OCI-LY3 (cell line): ENCODE data around the gene WIPF3.

Source experiments
- H2AFZ ChIP-seq: fragments of 200-600, 300-600 bp; shearing (Covaris generic); 2 replicates; pipeline ENCODE4 v1.6.0; 2014; ENCODE audit warnings: antibody characterized with exemption, low read depth, low read length
- H3K27ac ChIP-seq: fragments of 200-600, 300-600 bp; sonication (generic); 2 replicates; pipeline ENCODE4 v1.5.1; 2014; ENCODE audit warnings: mild to moderate bottlenecking, low read length, moderate library complexity, mixed read lengths
- H3K27me3 ChIP-seq: fragments of 200-600, 300-600 bp; sonication (generic); 2 replicates; pipeline ENCODE4 v1.6.1; 2014; ENCODE audit warnings: low read depth, low read length, mixed read lengths
- H3K36me3 ChIP-seq: fragments of 200-600, 300-600 bp; sonication (generic); replicated peaks from 2 replicates; pipeline ENCODE3; 2014; ENCODE audit warnings: low read depth, low read length, mixed read lengths
- H3K4me1 ChIP-seq: fragments of 300-600, 200-600 bp; sonication (generic); 2 replicates; pipeline ENCODE4 v1.6.1; 2014; ENCODE audit warnings: low read length, mixed read lengths
- H3K4me2 ChIP-seq: fragments of 200-600, 300-600 bp; sonication (generic); 2 replicates; pipeline ENCODE4 v1.6.1; 2014; ENCODE audit warnings: low read length, mixed read lengths
- H3K4me3 ChIP-seq: fragments of 300-600, 200-600 bp; sonication (generic); 2 replicates; pipeline ENCODE4 v1.5.1; 2014; ENCODE audit warnings: antibody characterized with exemption, mild to moderate bottlenecking, low read length, moderate library complexity
- H3K79me2 ChIP-seq: fragments of 300-600, 200-600 bp; shearing (Covaris generic); 2 replicates; pipeline ENCODE4 v1.6.1; 2014; ENCODE audit warnings: mild to moderate bottlenecking, low read length, mixed read lengths
- H3K9ac ChIP-seq: fragments of 300-600, 200-600 bp; shearing (Covaris generic); 2 replicates; pipeline ENCODE4 v1.6.0; 2014; ENCODE audit warnings: mild to moderate bottlenecking, low read length, moderate library complexity
- H3K9me3 ChIP-seq: fragments of 200-600, 300-600 bp; shearing (Covaris generic); 2 replicates; pipeline ENCODE4 v1.6.1; 2014; ENCODE audit warnings: low read length, mixed read lengths; ENCODE audit not compliant: insufficient read depth
- H4K20me1 ChIP-seq: fragments of 200-600, 300-600 bp; sonication (generic); 2 replicates; pipeline ENCODE4 v1.6.1; 2016; ENCODE audit warnings: low read length, mixed read lengths; ENCODE audit not compliant: insufficient read depth
- CTCF ChIP-seq: fragments of 200-600, 300-600 bp; sonication (generic); IDR thresholded peaks from 2 replicates; pipeline ENCODE4 v1.5.1; 2014; ENCODE audit warnings: antibody characterized with exemption, low read length, low read depth
- EZH2phosphoT487 ChIP-seq: fragments of 200-600 bp; shearing (Covaris generic); IDR thresholded peaks from 2 replicates; pipeline ENCODE4 v1.6.1; 2018; ENCODE audit warnings: antibody characterized with exemption, mixed run types, low read depth

Gene WIPF3

GRCh38 chr7:29805886-29806207, 461 bp upstream of the WIPF3 start:
- Histone ChIP-seq H4K20me1 (no peaks in the 10 kb centered on the region), H3K9me3 (no peaks in the 10 kb centered on the region), H3K27ac (no peak overlapping the region), H3K27me3 (peaks cover 6% of the 10 kb centered on the region; the same call in 1 of the 2 replicates), H3K36me3 (no peaks in the 10 kb centered on the region), H3K9ac (no peak overlapping the region), H3K4me2 (no peak overlapping the region), H3K4me3 (no peak overlapping the region), H3K4me1 (no peaks in the 10 kb centered on the region), H3K79me2 (no peaks in the 10 kb centered on the region), H2AFZ (no peak overlapping the region)
- TF ChIP-seq EZH2phosphoT487 (no peak), CTCF (no peak)

- Histone ChIP-seq H3K36me3 (no peaks in the 10 kb centered on the region), H3K9me3 (no peaks in the 10 kb centered on the region), H3K4me3 (no peak overlapping the region), H3K4me2 (no peak overlapping the region), H3K27ac (no peak overlapping the region), H3K27me3 (peaks cover 9% of the 10 kb centered on the region; the same call in 1 of the 2 replicates), H3K4me1 (no peaks in the 10 kb centered on the region), H4K20me1 (no peaks in the 10 kb centered on the region), H3K9ac (no peak overlapping the region), H2AFZ (no peak overlapping the region), H3K79me2 (no peaks in the 10 kb centered on the region)
- no peak for TF ChIP-seq CTCF
- TF ChIP-seq EZH2phosphoT487: no peak
Measured at GRCh38 chr7:29806995-29807841, 910 bp downstream of the WIPF3 start.

GRCh38 chr7:29808075-29808801, 1.9 kb downstream of the WIPF3 start:
- Histone ChIP-seq H3K36me3 (no peaks in the 10 kb centered on the region), H2AFZ (no peak overlapping the region), H3K9me3 (no peaks in the 10 kb centered on the region), H3K9ac (no peak overlapping the region), H3K4me3 (no peak overlapping the region), H3K4me2 (no peak overlapping the region), H3K27me3 (peaks cover 18% of the 10 kb centered on the region), H4K20me1 (no peaks in the 10 kb centered on the region), H3K27ac (no peak overlapping the region), H3K79me2 (no peaks in the 10 kb centered on the region), H3K4me1 (no peaks in the 10 kb centered on the region)
- no peak for TF ChIP-seq CTCF
- TF ChIP-seq EZH2phosphoT487: no peak

- TF ChIP-seq CTCF (no peak), EZH2phosphoT487 (no peak)
- H3K79me2 ChIP-seq: no peaks in the 10 kb centered on the region
- H3K4me2 ChIP-seq: no peak overlapping the region
- H3K27ac ChIP-seq: no peak overlapping the region
- H4K20me1 ChIP-seq: no peaks in the 10 kb centered on the region
- H2AFZ ChIP-seq: no peak overlapping the region
- H3K4me3 ChIP-seq: no peak overlapping the region
- H3K9me3 ChIP-seq: no peaks in the 10 kb centered on the region
- H3K27me3 ChIP-seq: peaks cover 23% of the 10 kb centered on the region
- H3K9ac ChIP-seq: no peak overlapping the region
- H3K4me1 ChIP-seq: no peaks in the 10 kb centered on the region
- H3K36me3 ChIP-seq: no peaks in the 10 kb centered on the region
Measured at GRCh38 chr7:29809533-29810155, 3.3 kb downstream of the WIPF3 start.
